Osteocyte (in vitro differentiated cells): Measurements from ENCODE around the gene NECTIN2. TPM values are rescaled to one million over a fixed set of nuclear protein-coding genes. Genes with fewer than 3 reads are reported as not detected.
"Not testable (repeated sequence)": the region's sequence is repeated elsewhere in the genome, so short reads cannot be mapped to it uniquely, and the experiment has no call there.

ENCODE experiments used
- DNase-seq: peaks from one replicate; pipeline ENCODE4 v3.0.0; 2021; ENCODE audit warnings: mixed read lengths; ENCODE audit not compliant: unreplicated experiment; ENCODE audit errors: extremely low spot score
- H3K27ac Mint-ChIP-seq: one replicate; pipeline ENCODE4 v1.8.0; 2021; ENCODE audit warnings: mild to moderate bottlenecking, mixed read lengths; ENCODE audit not compliant: unreplicated experiment
- H3K27me3 Mint-ChIP-seq: one replicate; pipeline ENCODE4 v1.8.0; 2021; ENCODE audit warnings: mixed read lengths; ENCODE audit not compliant: unreplicated experiment
- H3K36me3 Mint-ChIP-seq: one replicate; pipeline ENCODE4 v1.8.0; 2021; ENCODE audit warnings: mixed read lengths; ENCODE audit not compliant: unreplicated experiment
- H3K4me1 Mint-ChIP-seq: one replicate; pipeline ENCODE4 v1.8.0; 2021; ENCODE audit warnings: mixed read lengths; ENCODE audit not compliant: unreplicated experiment
- H3K4me3 Mint-ChIP-seq: one replicate; pipeline ENCODE4 v1.8.0; 2021; ENCODE audit warnings: mild to moderate bottlenecking, moderate library complexity, mixed read lengths; ENCODE audit not compliant: unreplicated experiment
- H3K9me3 Mint-ChIP-seq: one replicate; pipeline ENCODE4 v1.8.0; 2021; ENCODE audit warnings: mixed read lengths; ENCODE audit not compliant: unreplicated experiment
- CTCF ChIP-seq: fragments of 200-600 bp; sonication (generic); IDR thresholded peaks from 2 replicates; pipeline ENCODE4 v1.5.0; 2021; ENCODE audit warnings: antibody characterized with exemption, mild to moderate bottlenecking, moderate library complexity
- total RNA-seq: library from RNA; stranded (reverse); gene quantifications from 2 replicates; pipeline ENCODE4 v1.2.1, GENCODE V29; 2021

NECTIN2 gene
- total RNA-seq, 1 donor from 2014 or later = 117 TPM

GRCh38 chr19:44851427-44851826 is 5.3 kb downstream of the NECTIN2 start:
- Mint-ChIP-seq H3K4me3 (no peak overlapping the region), H3K9me3 (no peaks in the 10 kb centered on the region), H3K27me3 (no peaks in the 10 kb centered on the region), H3K27ac (peak overlapping the region; percentile 67), H3K36me3 (peaks cover 9% of the 10 kb centered on the region), H3K4me1 (peaks cover 41% of the 10 kb centered on the region)
- no peak for DNase-seq
- TF ChIP-seq CTCF = no peak

- H3K27me3 Mint-ChIP-seq = no peaks in the 10 kb centered on the region
- DNase-seq = no peak
- H3K27ac Mint-ChIP-seq = peak overlapping the region; percentile 59
- peaks cover 29% of the 10 kb centered on the region for H3K4me1 Mint-ChIP-seq
- no peaks in the 10 kb centered on the region for H3K9me3 Mint-ChIP-seq
- no peak for TF ChIP-seq CTCF
- peaks cover 15% of the 10 kb centered on the region for H3K36me3 Mint-ChIP-seq
- H3K4me3 Mint-ChIP-seq = no peak overlapping the region
Measured at GRCh38 chr19:44855606-44856005, 9.5 kb downstream of the NECTIN2 start.

- Mint-ChIP-seq H3K36me3 (peaks cover 24% of the 10 kb centered on the region), H3K4me3 (no peak overlapping the region), H3K27me3 (no peaks in the 10 kb centered on the region), H3K4me1 (peaks cover 29% of the 10 kb centered on the region), H3K27ac (peak overlapping the region; percentile 59), H3K9me3 (no peaks in the 10 kb centered on the region)
- no peak for TF ChIP-seq CTCF
- DNase-seq = no peak
Measured at GRCh38 chr19:44856421-44857083, 10.5 kb downstream of the NECTIN2 start.

GRCh38 chr19:44857837-44858236 is 11.7 kb downstream of the NECTIN2 start:
- DNase-seq = no peak
- TF ChIP-seq CTCF = no peak
- Mint-ChIP-seq H3K36me3 (peaks cover 26% of the 10 kb centered on the region), H3K27ac (no peak overlapping the region), H3K27me3 (no peaks in the 10 kb centered on the region), H3K9me3 (no peaks in the 10 kb centered on the region), H3K4me1 (peaks cover 24% of the 10 kb centered on the region), H3K4me3 (no peak overlapping the region)

GRCh38 chr19:44861576-44861975 is 15.5 kb downstream of the NECTIN2 start:
- Mint-ChIP-seq H3K36me3 (peaks cover 29% of the 10 kb centered on the region), H3K4me1 (peaks cover 13% of the 10 kb centered on the region)
- DNase-seq, H3K4me3 Mint-ChIP-seq, H3K9me3 Mint-ChIP-seq, H3K27me3 Mint-ChIP-seq, H3K27ac Mint-ChIP-seq: not testable (repeated sequence)
